SK-N-DZ (cell line): ENCODE measurements around the gene AIPL1.

Source experiments
- DNase-seq: peaks from one replicate; pipeline ENCODE4 v3.0.0-alpha.2; 2015; ENCODE audit warnings: low spot score

AIPL1 gene

GRCh38 chr17:6421700-6422604 is 13.0 kb downstream of the AIPL1 start:
- peak; percentile 70 for DNase-seq

GRCh38 chr17:6420173-6420641 is 14.7 kb downstream of the AIPL1 start:
- no peak for DNase-seq

- DNase-seq, result no peak
These were observed 19.3 kb downstream of the AIPL1 start for GRCh38 chr17:6415616-6416015.

- DNase-seq, result no peak
These were observed 21.9 kb downstream of the AIPL1 start for GRCh38 chr17:6413065-6413464.

GRCh38 chr17:6408735-6409134 is 26.2 kb downstream of the AIPL1 start:
- no peak for DNase-seq

GRCh38 chr17:6408276-6408675 is 26.6 kb downstream of the AIPL1 start:
- DNase-seq, result no peak

- no peak for DNase-seq
These were observed 32.7 kb downstream of the AIPL1 start for GRCh38 chr17:6402258-6402657.

GRCh38 chr17:6398955-6399354 is 36.0 kb downstream of the AIPL1 start:
- DNase-seq, result no peak

GRCh38 chr17:6394055-6394606 is 40.8 kb downstream of the AIPL1 start:
- no peak for DNase-seq

- DNase-seq, result no peak
These were observed 41.5 kb downstream of the AIPL1 start for GRCh38 chr17:6393351-6393952.

- no peak for DNase-seq
These were observed 42.1 kb downstream of the AIPL1 start for GRCh38 chr17:6392609-6393350.

GRCh38 chr17:6388416-6388815 is 46.5 kb downstream of the AIPL1 start:
- DNase-seq, result no peak

GRCh38 chr17:6387858-6388257 is 47.1 kb downstream of the AIPL1 start:
- DNase-seq, result no peak

- no peak for DNase-seq
These were observed 47.5 kb downstream of the AIPL1 start for GRCh38 chr17:6387442-6387841.

GRCh38 chr17:6386041-6386630 is 48.8 kb downstream of the AIPL1 start:
- no peak for DNase-seq

GRCh38 chr17:6384481-6384880 is 50.4 kb downstream of the AIPL1 start:
- no peak for DNase-seq

GRCh38 chr17:6381526-6382465 is 53.1 kb downstream of the AIPL1 start:
- no peak for DNase-seq

GRCh38 chr17:6380915-6381438 is 53.9 kb downstream of the AIPL1 start:
- no peak for DNase-seq

- DNase-seq, result no peak
These were observed 57.0 kb downstream of the AIPL1 start for GRCh38 chr17:6377906-6378305.

GRCh38 chr17:6376931-6377361 is 58.0 kb downstream of the AIPL1 start:
- DNase-seq, result no peak
